Rectal smooth muscle tissue (tissue), 1 donor: ENCODE measurements around the gene CXCR1.
"Not testable (repeated sequence)": the region's sequence is repeated elsewhere in the genome, so short reads cannot be mapped to it uniquely, and the experiment has no call there.

Experiments used
- H3K27ac ChIP-seq: one replicate; pipeline ENCODE4 v1.7.0; 2013; ENCODE audit warnings: low read depth, low read length, inconsistent platforms
- H3K27me3 ChIP-seq: one replicate; pipeline ENCODE4 v1.7.0; 2013; ENCODE audit warnings: low read length; ENCODE audit not compliant: control insufficient read depth, insufficient read depth
- H3K36me3 ChIP-seq: one replicate; pipeline ENCODE4 v1.7.0; 2013; ENCODE audit warnings: low read length; ENCODE audit not compliant: control insufficient read depth, insufficient read depth
- H3K4me1 ChIP-seq: one replicate; pipeline ENCODE4 v1.7.0; 2013; ENCODE audit warnings: low read length; ENCODE audit not compliant: control insufficient read depth, insufficient read depth
- H3K4me3 ChIP-seq: one replicate; pipeline ENCODE4 v1.7.0; 2013; ENCODE audit warnings: low read length
- H3K9ac ChIP-seq: one replicate; pipeline ENCODE4 v1.7.0; 2013; ENCODE audit warnings: low read length

The CXCR1 gene

DNA sequence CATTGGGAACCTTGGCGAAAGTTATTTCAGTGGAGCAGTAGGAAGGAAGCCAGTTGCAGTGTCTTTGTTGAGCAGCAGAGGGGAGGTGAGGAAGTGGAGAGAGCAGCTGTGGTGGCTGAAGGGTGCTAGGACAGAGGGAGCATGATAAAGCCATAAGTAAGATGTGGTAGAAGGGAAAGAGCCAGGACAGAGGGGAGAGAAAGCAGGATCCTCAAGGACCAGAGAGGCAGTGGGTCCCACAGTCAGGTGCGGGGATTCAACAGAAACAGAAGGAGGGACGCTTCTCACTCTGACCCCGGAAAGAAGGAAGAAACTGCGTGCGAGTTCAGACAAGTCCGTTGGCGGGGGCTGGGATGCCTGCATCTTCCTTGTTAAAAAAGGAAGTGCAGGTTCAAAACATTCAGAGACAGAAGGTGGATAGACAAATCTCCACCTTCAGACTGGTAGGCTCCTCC lies 41.1 kb downstream of the CXCR1 start, which contains the start of gene CXCR2:
CXCR2 (plus strand) TSS at position 403 of the 455 bp plus-strand sequence. CDS start 8,774 bp downstream, outside the sequence.
- Histone ChIP-seq H3K4me3 (no peak within 1 kb of the TSS), H3K9ac (no peak within 1 kb of the TSS), H3K27ac (no peak within 1 kb of the TSS), H3K36me3 (no peaks in the 10 kb centered on the region), H3K4me1 (no peaks in the 10 kb centered on the region), H3K27me3 (no peaks in the 10 kb centered on the region)

GRCh38 chr2:218125095-218125494 lies 41.7 kb downstream of the CXCR1 start:
- Histone ChIP-seq H3K4me1 (no peaks in the 10 kb centered on the region), H3K4me3 (no peak overlapping the region), H3K27me3 (no peaks in the 10 kb centered on the region), H3K36me3 (no peaks in the 10 kb centered on the region), H3K9ac (no peak overlapping the region), H3K27ac (no peak overlapping the region)

DNA sequence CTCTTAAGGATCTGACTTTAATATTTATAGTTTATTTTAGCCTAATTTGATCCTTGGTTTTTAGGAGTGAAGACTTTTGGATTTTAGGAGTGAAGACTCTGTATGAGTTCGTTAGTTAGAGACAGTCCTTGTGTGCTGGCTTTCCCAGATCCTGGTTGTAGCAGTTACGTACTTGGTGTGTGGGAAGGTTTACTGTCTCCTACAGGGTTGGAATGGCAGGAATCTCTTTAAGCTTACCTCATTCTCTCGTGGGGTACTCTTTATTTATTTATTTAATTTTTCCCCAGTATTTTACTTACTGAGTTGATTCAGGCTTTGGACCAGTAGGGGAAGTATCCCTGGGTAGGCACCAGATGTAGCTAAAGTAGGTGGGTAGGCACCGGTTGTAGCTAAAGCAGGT lies 42.8 kb downstream of the CXCR1 start:
- no peaks in the 10 kb centered on the region for H3K4me1 ChIP-seq
- no peak overlapping the region for H3K4me3 ChIP-seq
- H3K27me3 ChIP-seq, result no peaks in the 10 kb centered on the region
- no peaks in the 10 kb centered on the region for H3K36me3 ChIP-seq
- no peak overlapping the region for H3K27ac ChIP-seq
- H3K9ac ChIP-seq, result no peak overlapping the region

- H3K27ac ChIP-seq, H3K4me3 ChIP-seq, H3K36me3 ChIP-seq, H3K4me1 ChIP-seq, H3K27me3 ChIP-seq, H3K9ac ChIP-seq: not testable (repeated sequence)
These were observed 44.5 kb downstream of the CXCR1 start for GRCh38 chr2:218122286-218122685.

DNA sequence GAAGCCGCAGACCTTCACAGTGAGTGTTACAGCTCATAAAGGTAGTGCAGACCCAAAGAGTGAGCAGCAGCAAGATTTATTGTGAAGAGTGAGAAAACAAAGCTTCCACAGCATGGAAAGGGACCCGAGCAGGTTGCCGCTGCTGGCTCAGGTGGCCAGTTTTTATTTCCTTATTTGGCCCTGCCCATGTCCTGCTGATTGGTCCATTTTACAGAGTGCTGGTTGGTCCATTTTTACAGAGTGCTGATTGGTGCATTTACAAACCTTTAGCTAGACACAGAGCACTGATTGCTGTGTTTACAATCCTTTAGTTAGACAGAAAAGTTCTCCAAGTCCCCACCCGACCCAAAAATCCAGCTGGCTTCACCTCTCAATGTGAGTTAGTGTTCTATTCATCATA lies 45.0 kb downstream of the CXCR1 start:
- H3K9ac ChIP-seq, H3K4me1 ChIP-seq, H3K36me3 ChIP-seq, H3K4me3 ChIP-seq, H3K27me3 ChIP-seq, H3K27ac ChIP-seq: not testable (repeated sequence)
